Right kidney (tissue), 1 donor: ENCODE measurements around the gene CAPN9.
"Not testable (repeated sequence)": the region's sequence is repeated elsewhere in the genome, so short reads cannot be mapped to it uniquely, and the experiment has no call there.

ENCODE experiments used
- DNase-seq: peaks from one replicate; pipeline ENCODE4 v3.0.0-alpha.2; 2016

The CAPN9 gene

GRCh38 chr1:230710543-230710904 is 36.7 kb upstream of the CAPN9 start:
- no peak for DNase-seq

DNA sequence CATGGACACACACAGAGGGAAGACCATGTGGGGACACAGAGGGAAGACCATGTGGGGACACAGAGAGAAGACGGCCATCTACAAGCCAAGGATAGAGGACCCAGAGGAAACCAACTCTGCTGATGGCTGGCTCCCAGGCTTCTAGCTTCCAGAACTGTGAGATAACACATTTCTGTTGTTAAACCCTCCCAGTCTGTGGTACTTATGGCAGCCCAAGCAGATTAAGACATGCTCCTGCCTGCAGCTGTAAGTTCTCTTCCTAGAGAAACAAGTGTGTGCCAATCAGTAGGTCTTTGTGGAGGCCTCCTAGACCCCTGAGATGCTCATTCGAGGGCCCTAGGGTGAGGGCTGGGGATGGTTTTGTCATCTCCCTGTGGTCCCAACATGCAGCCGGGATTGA is 35.9 kb upstream of the CAPN9 start:
- no peak for DNase-seq

- no peak for DNase-seq
Observed at GRCh38 chr1:230712470-230712942, 34.7 kb upstream of the CAPN9 start.

DNA sequence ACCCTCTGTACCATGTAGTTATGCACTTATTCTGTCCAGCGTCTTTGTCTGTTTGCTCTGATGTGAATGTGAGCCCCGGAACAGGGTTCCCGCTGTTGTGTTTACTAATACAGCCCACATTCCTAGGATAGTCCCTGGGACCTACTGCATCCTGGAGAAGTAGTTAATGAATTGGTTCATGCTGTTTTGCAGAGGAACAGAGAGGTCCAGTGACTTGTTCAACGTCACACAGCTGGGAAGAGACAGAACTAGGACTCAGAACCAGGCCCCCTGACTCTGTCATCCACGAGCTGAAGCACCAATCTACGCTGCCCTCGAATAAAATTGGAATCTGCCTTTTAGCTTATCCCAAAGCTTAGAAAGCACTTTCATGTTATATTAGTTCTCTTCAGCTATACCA is 34.0 kb upstream of the CAPN9 start:
- DNase-seq, result no peak

- DNase-seq, result no peak
Observed at GRCh38 chr1:230713547-230713914, 33.7 kb upstream of the CAPN9 start.

DNA sequence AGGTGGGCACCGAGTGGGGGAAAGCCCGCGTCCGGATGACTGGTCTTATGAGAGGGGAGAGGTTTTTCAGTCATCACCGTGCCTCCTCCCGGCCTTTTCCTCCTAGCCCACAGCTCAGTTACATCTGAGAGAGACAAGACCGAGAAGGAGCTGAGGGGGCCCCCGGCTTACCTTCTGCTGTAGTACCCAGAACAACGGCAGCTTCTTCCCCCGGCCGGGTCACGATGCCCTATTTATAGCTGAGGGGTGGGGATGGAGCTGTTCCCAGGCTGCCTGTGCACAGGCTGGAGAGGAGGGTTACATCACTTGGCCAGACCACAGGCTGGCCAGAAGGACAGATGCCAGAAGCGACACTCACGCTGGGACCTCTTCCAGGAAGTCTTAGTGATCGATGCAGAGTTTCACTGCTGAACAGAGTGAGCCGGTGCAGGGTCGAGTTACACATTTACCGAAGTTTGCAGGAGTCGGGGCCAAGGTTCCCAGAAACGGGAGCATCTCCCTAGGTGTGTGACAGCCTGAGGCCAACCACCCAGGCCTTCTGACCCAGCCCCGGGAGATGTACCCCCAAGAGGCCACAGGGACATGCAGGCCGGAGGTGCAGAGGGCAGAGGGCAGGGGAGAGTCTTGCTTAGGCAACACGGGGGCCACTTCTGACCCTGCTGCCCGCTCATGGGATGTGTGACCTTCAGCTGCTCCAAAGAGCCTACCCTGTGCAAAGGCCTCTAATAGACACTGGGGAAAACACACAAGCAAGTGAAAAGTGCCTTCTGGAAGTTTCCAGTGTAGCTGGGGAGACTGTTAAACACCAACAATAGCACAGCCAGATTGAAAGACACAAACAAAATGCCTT is 33.0 kb upstream of the CAPN9 start, which contains the start of gene AGT:
Gene AGT, minus strand, starts transcription at position 208 of the 850 bp plus-strand sequence. CDS start 3,299 bp downstream, outside the sequence.
- DNase-seq, result no peak

- DNase-seq, result no peak
Observed at GRCh38 chr1:230715510-230715909, 31.7 kb upstream of the CAPN9 start.

DNA sequence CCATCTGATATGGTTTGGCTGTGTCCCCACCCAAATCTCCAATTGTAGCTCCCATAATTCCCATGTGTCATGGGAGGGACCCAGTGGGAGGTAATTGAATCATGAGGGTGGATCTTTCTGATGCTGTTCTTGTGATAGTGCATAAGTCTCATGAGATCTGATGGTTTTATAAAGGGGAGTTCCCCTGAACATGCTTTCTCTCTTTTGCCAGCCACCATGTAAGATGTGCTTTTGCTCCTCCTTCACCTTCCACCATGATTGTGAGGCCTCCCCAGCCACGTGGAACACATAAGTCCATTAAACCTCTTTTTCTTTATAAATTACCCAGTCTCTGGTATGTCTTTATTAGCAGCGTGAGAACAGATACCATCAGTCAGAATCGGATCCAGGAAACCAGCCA is 30.7 kb upstream of the CAPN9 start:
- not testable (repeated sequence) for DNase-seq

- no peak for DNase-seq
Observed at GRCh38 chr1:230717251-230717650, 29.9 kb upstream of the CAPN9 start.

- not testable (repeated sequence) for DNase-seq
Observed at GRCh38 chr1:230721849-230722522, 25.2 kb upstream of the CAPN9 start.

- no peak for DNase-seq
Observed at GRCh38 chr1:230725256-230726012, 21.8 kb upstream of the CAPN9 start.

- DNase-seq, result no peak
Observed at GRCh38 chr1:230728710-230729392, 18.3 kb upstream of the CAPN9 start.

DNA sequence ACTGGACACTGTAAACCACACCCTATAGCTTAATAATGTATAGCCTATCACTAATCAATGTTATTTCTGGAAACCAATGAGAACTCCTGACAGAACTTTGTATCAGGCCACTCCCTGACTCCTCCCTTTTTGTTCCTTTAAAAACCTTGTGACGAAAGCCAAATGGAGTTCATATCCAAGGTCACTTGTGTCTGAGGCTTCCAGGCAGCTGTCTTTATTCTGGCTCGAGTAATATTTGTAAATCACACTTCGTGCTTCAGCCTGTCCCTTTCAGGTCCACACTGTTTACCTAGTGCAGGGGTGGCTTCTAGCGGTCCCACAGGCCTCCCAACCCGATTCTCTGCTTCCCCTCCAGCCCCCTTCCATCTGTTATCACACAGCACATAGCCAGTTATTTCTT is 16.2 kb upstream of the CAPN9 start:
- DNase-seq, result no peak

DNA sequence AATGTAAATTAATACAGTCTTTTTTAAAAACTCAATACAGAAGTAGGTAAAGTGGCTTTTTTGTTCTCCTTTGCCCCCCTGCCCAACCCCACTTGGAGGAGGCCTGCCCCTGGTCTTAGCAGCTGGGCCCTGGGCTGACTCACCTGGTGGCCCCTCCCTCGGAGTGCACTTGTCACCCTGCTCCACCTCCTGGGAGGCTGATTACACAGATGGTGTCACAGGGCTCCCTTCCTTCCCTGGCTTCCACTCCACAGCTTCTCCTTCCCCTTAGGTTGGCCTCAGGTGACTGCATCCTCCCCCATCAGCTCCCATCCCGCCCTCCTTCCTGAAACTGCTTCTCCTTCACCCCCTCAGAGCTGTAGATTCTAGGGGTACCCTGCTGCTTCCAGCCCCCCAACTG is 11.7 kb upstream of the CAPN9 start:
- DNase-seq, result no peak

GRCh38 chr1:230737622-230738262 is 9.4 kb upstream of the CAPN9 start:
- no peak for DNase-seq

- DNase-seq, result no peak
Observed at GRCh38 chr1:230739564-230740290, 7.5 kb upstream of the CAPN9 start.

DNA sequence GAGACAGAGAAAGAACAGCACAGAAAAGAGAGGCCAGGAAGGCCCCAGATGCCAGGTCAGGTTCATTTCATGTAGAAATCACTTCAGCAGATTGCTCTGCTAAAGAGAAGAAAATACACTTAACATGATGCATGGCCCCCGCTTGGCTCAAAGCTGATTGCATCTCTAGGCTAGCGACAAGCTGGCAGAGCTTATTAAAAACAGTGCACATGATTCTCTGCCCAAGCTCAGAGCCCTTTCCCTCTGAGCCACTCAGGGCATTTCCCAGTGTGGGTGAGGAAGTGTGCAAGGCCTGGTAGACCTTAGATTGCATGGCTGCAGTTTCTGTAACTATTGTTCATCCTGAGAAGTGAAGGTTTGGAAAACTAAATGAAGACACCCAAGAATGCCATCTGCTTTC is 3.3 kb upstream of the CAPN9 start:
- no peak for DNase-seq

DNA sequence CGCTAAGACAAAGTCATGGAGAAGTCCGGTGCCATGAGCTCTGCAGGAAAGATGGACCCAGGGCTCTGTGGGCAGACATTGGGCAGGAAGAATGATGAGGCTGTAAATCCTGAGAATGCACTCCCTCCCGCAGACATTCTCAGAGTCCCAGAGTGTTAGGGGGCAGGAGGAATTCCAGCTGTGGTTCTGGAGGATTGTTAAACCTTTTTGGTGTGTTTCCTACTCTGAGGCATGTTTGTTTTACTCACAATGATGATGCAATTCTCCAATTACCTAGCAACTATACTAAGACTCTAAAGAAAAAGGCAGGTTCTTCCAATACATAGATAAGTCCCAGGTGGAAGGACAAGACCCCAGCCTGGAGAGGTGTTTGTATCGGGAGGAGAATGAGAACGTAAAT is 2.8 kb upstream of the CAPN9 start:
- DNase-seq, result no peak

DNA sequence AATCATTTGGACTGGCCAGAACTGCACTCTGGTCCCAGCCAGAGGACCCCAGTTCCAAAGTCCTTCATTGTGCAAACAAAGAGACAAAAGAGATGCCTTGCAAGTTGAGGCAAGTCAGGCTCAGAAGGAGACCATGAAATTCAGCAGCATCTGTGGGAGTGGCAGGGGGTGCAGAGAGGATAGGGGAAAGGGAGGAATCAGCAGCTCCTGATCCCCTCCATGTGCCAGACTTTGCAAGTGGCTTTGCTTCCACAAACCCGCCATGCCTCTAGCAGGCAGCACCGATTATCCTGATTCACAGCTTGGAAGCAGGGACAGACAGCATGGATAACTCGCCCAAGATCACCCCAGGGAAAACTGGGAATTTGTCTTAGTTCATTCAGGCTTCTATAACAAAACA is 2.1 kb upstream of the CAPN9 start:
- no peak for DNase-seq

GRCh38 chr1:230746617-230747016 is 571 bp upstream of the CAPN9 start:
- DNase-seq, result no peak
